ENCODE data around the gene SCARF2.

GRCh38 chr22:20383538-20383937 lies 54.1 kb downstream of the SCARF2 start:
- TF ChIP-seq EZH2phosphoT487 (IDR thresholded peaks at IDR 0.05; ENCODE audit: insufficient read depth, low read depth) (no peak), EZH2 (IDR thresholded peaks at IDR 0.05; ENCODE audit: insufficient read depth, poor library complexity, severe bottlenecking) (no peak)

All from GM23248 (cell line).